ENCODE measurements around the gene ULK2.
A peak's percentile ranks its signal among the peaks of the same experiment; 100 is the strongest.

Gene ULK2

DNA sequence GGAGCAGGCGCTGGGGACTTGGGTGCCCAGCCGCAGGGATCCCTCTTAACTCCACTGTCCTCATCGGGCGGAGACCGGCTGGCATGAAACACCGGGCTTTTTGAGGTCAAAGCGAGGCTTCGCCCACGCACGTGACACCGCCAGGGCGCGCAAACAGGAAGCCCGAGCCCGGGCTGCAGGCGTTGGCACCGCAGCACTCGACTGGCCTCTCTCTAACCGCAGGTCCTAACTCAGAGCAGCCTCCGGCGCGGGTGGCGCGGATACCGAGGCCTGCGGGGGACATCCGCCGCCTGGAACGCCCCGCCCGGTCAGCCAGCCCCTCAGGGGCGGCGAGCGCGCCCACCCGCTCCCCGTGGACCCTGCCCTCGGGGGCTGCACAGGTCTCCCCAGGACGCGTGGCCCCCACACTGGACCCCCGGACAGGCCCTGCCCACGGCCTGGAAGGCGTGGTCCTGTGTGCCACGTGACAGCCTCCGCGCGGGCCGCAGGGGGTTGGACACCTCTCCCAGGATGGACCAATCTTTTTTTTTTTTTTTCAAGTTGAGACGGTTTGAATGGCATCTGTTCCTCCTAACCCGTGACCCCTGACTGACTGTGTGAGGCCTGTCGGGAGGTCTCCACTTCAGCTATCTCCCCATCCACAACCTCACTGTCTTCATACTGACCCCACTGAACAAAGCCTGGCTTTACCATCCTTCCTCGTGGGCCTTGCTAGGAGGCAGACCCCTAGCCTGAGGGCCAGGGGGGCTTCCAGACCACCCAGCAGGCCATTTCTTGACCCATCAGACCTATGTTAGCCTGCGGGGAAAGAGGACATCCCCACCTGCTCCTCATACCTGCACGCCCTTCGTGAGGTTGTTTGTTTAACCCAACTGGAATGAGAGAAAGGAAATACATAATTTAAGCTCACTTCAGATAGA is 143.0 kb downstream of the ULK2 start:
- DNase-seq = peak; percentile 10

DNA sequence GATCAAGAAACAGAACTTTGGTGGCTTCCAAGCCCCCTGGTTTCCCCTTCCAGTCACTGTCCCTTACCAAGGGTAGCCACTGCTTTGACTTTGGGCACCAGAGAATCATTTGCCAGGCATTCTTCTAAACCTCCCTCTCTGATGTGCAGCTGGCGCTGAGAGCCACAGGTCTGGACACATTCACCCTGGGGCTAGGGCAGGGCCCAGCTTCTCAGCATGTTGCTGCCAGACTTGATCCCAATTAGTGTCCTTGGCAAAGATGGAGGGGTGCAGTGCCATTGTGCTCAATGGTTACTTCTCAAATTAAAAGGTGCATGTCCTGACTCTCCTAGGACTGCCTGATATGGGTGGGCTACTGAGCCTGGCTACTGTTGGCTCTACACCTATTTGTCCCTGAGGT is 143.8 kb downstream of the ULK2 start:
- DNase-seq = no peak
